Measurements from ENCODE around the gene RBM3. TPM values are rescaled to one million over a fixed set of nuclear protein-coding genes. Genes with fewer than 3 reads are reported as not detected.

RBM3 gene
- total RNA-seq, 2 experiments from 2014 or later = 149 to 188 TPM

- H3K36me3 ChIP-seq (ENCODE audit: insufficient read depth, low read length) = peaks cover 29% of the 10 kb centered on the region
- DNase-seq (ENCODE audit: low spot score) = no peak
- intact Hi-C loops (cut with micrococcal nuclease; ENCODE audit: unreplicated experiment) = no loop called here
Measured at GRCh38 chrX:48540028-48540375, 34.3 kb upstream of the RBM3 start.

DNA sequence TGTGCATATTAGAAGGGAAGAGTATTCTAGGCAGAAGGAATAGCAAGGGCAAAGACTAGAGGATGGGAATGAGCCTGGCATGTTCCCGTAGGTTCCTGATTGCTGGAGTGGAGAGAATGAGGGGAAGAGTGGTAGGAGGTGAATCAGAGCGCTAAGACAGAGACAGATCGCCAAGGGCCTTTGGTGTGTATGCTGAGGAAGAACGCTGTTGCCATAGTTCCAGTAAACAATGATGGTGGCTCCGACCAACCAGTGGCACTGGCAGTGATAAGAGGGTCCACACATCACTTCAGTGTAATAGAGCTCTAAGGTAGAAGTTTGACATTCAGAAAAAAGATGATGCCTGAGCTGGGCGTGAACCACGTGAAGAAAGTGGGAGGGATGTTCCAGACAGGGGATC lies 33.8 kb upstream of the RBM3 start:
- no peak overlapping the region for H2AFZ ChIP-seq (ENCODE audit: low read length)

More at GRCh38 chrX:48540028-48540375, 34.3 kb upstream of the RBM3 start:
- Histone ChIP-seq H3K4me1 (ENCODE audit: insufficient read depth, low read length, poor library complexity, severe bottlenecking) (peaks cover 17% of the 10 kb centered on the region), H3K79me2 (ENCODE audit: insufficient read depth, low read depth, low read length) (peaks cover 12% of the 10 kb centered on the region), H2AFZ (ENCODE audit: low read length) (peak overlapping the region; percentile 55; the same call in 1 of the 2 replicates), H3K4me2 (ENCODE audit: low read length) (peak overlapping the region; percentile 97), H3K27ac (ENCODE audit: low read depth, low read length, poor library complexity, severe bottlenecking) (peak overlapping the region; percentile 69), H3K4me3 (ENCODE audit: low read depth, low read length, poor library complexity, severe bottlenecking) (peak overlapping the region; percentile 80), H3K9me3 (ENCODE audit: low read length) (no peaks in the 10 kb centered on the region), H3K9me2 (ENCODE audit: insufficient read depth, low read length) (no peaks in the 10 kb centered on the region), H4K20me1 (ENCODE audit: insufficient read depth, low read length) (0 out of 2 replicates have a peak, but pooled peaks cover 5% of the 10 kb centered on the region)
- no peak for TF ChIP-seq EZH2phosphoT487 (IDR thresholded peaks at IDR 0.05; ENCODE audit: borderline replicate concordance, low read depth, low read length)
- TF ChIP-seq CTCF (conservative IDR thresholded peaks at IDR 0.05; ENCODE audit: low read length) = peak; percentile 17; the same call in 1 of the 2 replicates
- ChIA-PET CTCF (ENCODE audit: unreplicated experiment) (interaction anchor here (0.6 to 1.2 kb wide), 2 partner anchors 32 to 72 kb away, joined by 3 to 4 read pairs; no protein-coding TSS in a partner anchor), POLR2A (interaction anchor here (1.6 to 1.9 kb wide), 3 partner anchors 34 to 71 kb away, joined by 4 to 8 read pairs (median 6); partner anchors contain the start of gene RBM3)
- no TSS peak for BruUV-seq (replicated peaks)

More for the DNA sequence above, 33.8 kb upstream of the RBM3 start:
- ChIA-PET CTCF (ENCODE audit: unreplicated experiment) (no interaction called here), POLR2A (interaction anchor here (1.6 to 1.9 kb wide), 3 partner anchors 33 to 72 kb away, joined by 4 to 8 read pairs (median 6); partner anchors contain the start of gene RBM3)
- Histone ChIP-seq H3K36me3 (ENCODE audit: insufficient read depth, low read length) (peaks cover 30% of the 10 kb centered on the region), H3K4me3 (ENCODE audit: low read depth, low read length, poor library complexity, severe bottlenecking) (peak overlapping the region; percentile 80), H3K79me2 (ENCODE audit: insufficient read depth, low read depth, low read length) (peaks cover 12% of the 10 kb centered on the region), H3K9me2 (ENCODE audit: insufficient read depth, low read length) (no peaks in the 10 kb centered on the region), H3K27ac (ENCODE audit: low read depth, low read length, poor library complexity, severe bottlenecking) (no peak overlapping the region), H3K4me1 (ENCODE audit: insufficient read depth, low read length, poor library complexity, severe bottlenecking) (peaks cover 17% of the 10 kb centered on the region), H3K9me3 (ENCODE audit: low read length) (no peaks in the 10 kb centered on the region), H4K20me1 (ENCODE audit: insufficient read depth, low read length) (0 out of 2 replicates have a peak, but pooled peaks cover 5% of the 10 kb centered on the region), H3K4me2 (ENCODE audit: low read length) (peak overlapping the region; percentile 97)
- BruUV-seq (replicated peaks) = no TSS peak
- intact Hi-C loops (cut with micrococcal nuclease; ENCODE audit: unreplicated experiment) = no loop called here
- TF ChIP-seq EZH2phosphoT487 (IDR thresholded peaks at IDR 0.05; ENCODE audit: borderline replicate concordance, low read depth, low read length) (no peak), CTCF (conservative IDR thresholded peaks at IDR 0.05; ENCODE audit: low read length) (no peak)
- no peak for DNase-seq (ENCODE audit: low spot score)
